22Rv1 (cell line): ENCODE data around the gene LHPP.

ENCODE experiments used
- ZFX ChIP-seq: fragments of 450-650 bp; IDR thresholded peaks from 2 replicates; pipeline ENCODE4 v1.6.1; 2017; ENCODE audit warnings: antibody characterized with exemption, borderline replicate concordance
- TF ChIP-seq, protein P1 (sequence below): fragments of 450-650 bp; IDR thresholded peaks from 2 replicates; pipeline ENCODE4 v1.5.1; 2017; ENCODE audit warnings: mild to moderate bottlenecking

- TF ChIP-seq, protein P1, sequence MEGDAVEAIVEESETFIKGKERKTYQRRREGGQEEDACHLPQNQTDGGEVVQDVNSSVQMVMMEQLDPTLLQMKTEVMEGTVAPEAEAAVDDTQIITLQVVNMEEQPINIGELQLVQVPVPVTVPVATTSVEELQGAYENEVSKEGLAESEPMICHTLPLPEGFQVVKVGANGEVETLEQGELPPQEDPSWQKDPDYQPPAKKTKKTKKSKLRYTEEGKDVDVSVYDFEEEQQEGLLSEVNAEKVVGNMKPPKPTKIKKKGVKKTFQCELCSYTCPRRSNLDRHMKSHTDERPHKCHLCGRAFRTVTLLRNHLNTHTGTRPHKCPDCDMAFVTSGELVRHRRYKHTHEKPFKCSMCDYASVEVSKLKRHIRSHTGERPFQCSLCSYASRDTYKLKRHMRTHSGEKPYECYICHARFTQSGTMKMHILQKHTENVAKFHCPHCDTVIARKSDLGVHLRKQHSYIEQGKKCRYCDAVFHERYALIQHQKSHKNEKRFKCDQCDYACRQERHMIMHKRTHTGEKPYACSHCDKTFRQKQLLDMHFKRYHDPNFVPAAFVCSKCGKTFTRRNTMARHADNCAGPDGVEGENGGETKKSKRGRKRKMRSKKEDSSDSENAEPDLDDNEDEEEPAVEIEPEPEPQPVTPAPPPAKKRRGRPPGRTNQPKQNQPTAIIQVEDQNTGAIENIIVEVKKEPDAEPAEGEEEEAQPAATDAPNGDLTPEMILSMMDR: no peak
- TF ChIP-seq ZFX: no peak
These were observed 41.4 kb upstream of the LHPP start for GRCh38 chr10:124420254-124420653.
